Measurements from ENCODE around the gene ROR1. TPM values are rescaled to one million over a fixed set of nuclear protein-coding genes. Genes with fewer than 3 reads are reported as not detected.

The ROR1 gene
- total and polyA plus RNA-seq, 9 of the 15 experiments (the other 6 are each of a cell fraction or from before 2014, with no cell fraction given) = 0.02 TPM; not detected in 8

- in situ Hi-C loops (cut with MboI) (no loop called here), intact Hi-C loops (cut with micrococcal nuclease) (no loop called here)
- H3K9me1 ChIP-seq (ENCODE audit: control insufficient read depth, insufficient read depth, low read length) = no peaks in the 10 kb centered on the region
- no peaks in the 10 kb centered on the region for H3K79me2 ChIP-seq (ENCODE audit: control insufficient read depth, insufficient read depth, low read length)
- no peak for FAIRE-seq
- H3K27me3 ChIP-seq (ENCODE audit: control insufficient read depth in 2 of 2, insufficient read depth in 2 of 2, low read length in 2 of 2) = no peaks in the 10 kb centered on the region
- H3K9me3 ChIP-seq (replicated peaks; ENCODE audit: control insufficient read depth, insufficient read depth, low read depth, low read length) = no peaks in the 10 kb centered on the region
- WGBS (ENCODE audit: insufficient coverage, low coverage, missing lambda C conversion rate) = 0% methylated on average over 2 of the region's 2 CpGs
- no peaks in the 10 kb centered on the region for H3K36me3 ChIP-seq (ENCODE audit: control insufficient read depth, insufficient read depth, low read length)
- no TSS peak for BruUV-seq (replicated peaks)
- H3K27ac ChIP-seq (ENCODE audit: extremely low read depth, low read depth, low read length) = no peak overlapping the region
- no peak overlapping the region for H3K4me3 ChIP-seq
- H3K4me2 ChIP-seq (ENCODE audit: insufficient read depth, low read length) = no peak overlapping the region
- no peak overlapping the region for H3K9ac ChIP-seq (ENCODE audit: insufficient read depth in 1 of 2, low read depth in 2 of 2, low read length in 2 of 2)
- no peaks in the 10 kb centered on the region for H4K20me1 ChIP-seq (replicated peaks; ENCODE audit: control insufficient read depth, insufficient read depth, low read length)
- ATAC-seq = no peak
- no peak overlapping the region for H2AFZ ChIP-seq (ENCODE audit: low read depth, low read length)
- ChIA-PET CTCF (ENCODE audit: low intra/inter-chr PET ratio) (no interaction called here), POLR2A (no interaction called here)
- H3K4me1 ChIP-seq (replicated peaks in 1 of 2; ENCODE audit: control insufficient read depth in 2 of 2, insufficient read depth in 2 of 2, low read length in 2 of 2) = no peaks in the 10 kb centered on the region
- DNase-seq (ENCODE audit: extremely low read depth in 1 of 4, low spot score in 3 of 4) = no peak
- TF ChIP-seq FOS (IDR thresholded peaks at IDR 0.05; ENCODE audit: extremely low read depth, insufficient read length) (no peak), SRSF3 (IDR thresholded peaks at IDR 0.05; ENCODE audit: insufficient read depth, low read length) (no peak), POLR3G (IDR thresholded peaks at IDR 0.05; ENCODE audit: extremely low read depth, insufficient read length, insufficient replicate concordance) (no peak), ZNF12 (CRISPR knock-in tag; IDR thresholded peaks at IDR 0.05) (no peak), ZSCAN29 (IDR thresholded peaks at IDR 0.05) (no peak), ZBTB26 (CRISPR knock-in tag; IDR thresholded peaks at IDR 0.05) (no peak), SMARCA5 (IDR thresholded peaks at IDR 0.05) (no peak), POLR2AphosphoS5 (IDR thresholded peaks at IDR 0.05; ENCODE audit: control insufficient read depth, insufficient read depth, low read depth, low read length) (no peak), MCM5 (IDR thresholded peaks at IDR 0.05; ENCODE audit: low read depth) (no peak), HNRNPUL1 (IDR thresholded peaks at IDR 0.05; ENCODE audit: low read length) (no peak), TARDBP (IDR thresholded peaks at IDR 0.05) (no peak), ZMIZ1 (IDR thresholded peaks at IDR 0.05; ENCODE audit: low read depth in 2 of 2, low read length in 2 of 2) (no peak), HBP1 (CRISPR knock-in tag; IDR thresholded peaks at IDR 0.05) (no peak), ZNF277 (CRISPR knock-in tag; IDR thresholded peaks at IDR 0.05; ENCODE audit: borderline replicate concordance) (no peak), HMGN3 (IDR thresholded peaks at IDR 0.05; ENCODE audit: borderline replicate concordance, extremely low read depth, insufficient read length, low read depth, low read length) (no peak), HES1 (IDR thresholded peaks at IDR 0.05; ENCODE audit: low read depth) (no peak)
Measured at GRCh38 chr1:63782982-63783381, 9.2 kb downstream of the ROR1 start.
